Body of pancreas (tissue), 4 donors: Measurements from ENCODE around the gene ARID1B.

ENCODE experiments used
- POLR2A ChIP-seq, 3 donors: fragments of 450-650 bp; IDR thresholded peaks; one replicate each; pipeline ENCODE4 v1.6.1; 2016; ENCODE audit warnings: antibody characterized with exemption in 3 of 3, mild to moderate bottlenecking in 2 of 3
- TF ChIP-seq, protein P1 (sequence below), 7 experiments: fragments of 450-650 bp in 4 of 7; fragments of 200-600 bp in 3 of 7; sonication (generic) in 3 of 7; IDR thresholded peaks; one replicate each; pipeline ENCODE4 v1.5.1; 2016 to 2019; ENCODE audit warnings: antibody characterized with exemption in 7 of 7

GRCh38 chr6:157215717-157216116 is 438.5 kb downstream of the ARID1B start:
- TF ChIP-seq, protein P1, sequence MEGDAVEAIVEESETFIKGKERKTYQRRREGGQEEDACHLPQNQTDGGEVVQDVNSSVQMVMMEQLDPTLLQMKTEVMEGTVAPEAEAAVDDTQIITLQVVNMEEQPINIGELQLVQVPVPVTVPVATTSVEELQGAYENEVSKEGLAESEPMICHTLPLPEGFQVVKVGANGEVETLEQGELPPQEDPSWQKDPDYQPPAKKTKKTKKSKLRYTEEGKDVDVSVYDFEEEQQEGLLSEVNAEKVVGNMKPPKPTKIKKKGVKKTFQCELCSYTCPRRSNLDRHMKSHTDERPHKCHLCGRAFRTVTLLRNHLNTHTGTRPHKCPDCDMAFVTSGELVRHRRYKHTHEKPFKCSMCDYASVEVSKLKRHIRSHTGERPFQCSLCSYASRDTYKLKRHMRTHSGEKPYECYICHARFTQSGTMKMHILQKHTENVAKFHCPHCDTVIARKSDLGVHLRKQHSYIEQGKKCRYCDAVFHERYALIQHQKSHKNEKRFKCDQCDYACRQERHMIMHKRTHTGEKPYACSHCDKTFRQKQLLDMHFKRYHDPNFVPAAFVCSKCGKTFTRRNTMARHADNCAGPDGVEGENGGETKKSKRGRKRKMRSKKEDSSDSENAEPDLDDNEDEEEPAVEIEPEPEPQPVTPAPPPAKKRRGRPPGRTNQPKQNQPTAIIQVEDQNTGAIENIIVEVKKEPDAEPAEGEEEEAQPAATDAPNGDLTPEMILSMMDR (IDR thresholded peaks at IDR 0.05), result no peak
- TF ChIP-seq POLR2A (IDR thresholded peaks at IDR 0.05), result no peak
